ENCODE data around the gene PDE8A.
"Not testable (repeated sequence)": the region's sequence is repeated elsewhere in the genome, so short reads cannot be mapped to it uniquely, and the experiment has no call there.

PDE8A gene

GRCh38 chr15:85177042-85177515 is 195.4 kb downstream of the PDE8A start:
- not testable (repeated sequence) for H3K27me3 ChIP-seq (ENCODE audit: control insufficient read depth, insufficient read depth, low read length, poor library complexity, severe bottlenecking); H3K4me3 ChIP-seq (ENCODE audit: insufficient read depth, low read depth, low read length); H3K9me3 ChIP-seq (ENCODE audit: control insufficient read depth, low read length); H3K4me1 ChIP-seq (ENCODE audit: control insufficient read depth, insufficient read depth, low read length); H3K27ac ChIP-seq (ENCODE audit: insufficient read depth, low read depth, low read length, poor library complexity, severe bottlenecking); H3K36me3 ChIP-seq (ENCODE audit: control insufficient read depth, insufficient read depth, low read length)
- WGBS, 2 experiments = 88 to 96% methylated on average over 8 of the region's 8 CpGs

- 96 to 97% methylated on average over 4 of the region's 4 CpGs for WGBS, 2 experiments
- Histone ChIP-seq H3K4me1 (ENCODE audit: control insufficient read depth, insufficient read depth, low read length) (no peaks in the 10 kb centered on the region), H3K27ac (ENCODE audit: insufficient read depth, low read depth, low read length, poor library complexity, severe bottlenecking) (no peak overlapping the region), H3K36me3 (ENCODE audit: control insufficient read depth, insufficient read depth, low read length) (no peaks in the 10 kb centered on the region), H3K9me3 (ENCODE audit: control insufficient read depth, low read length) (no peaks in the 10 kb centered on the region), H3K27me3 (ENCODE audit: control insufficient read depth, insufficient read depth, low read length, poor library complexity, severe bottlenecking) (no peaks in the 10 kb centered on the region), H3K4me3 (ENCODE audit: insufficient read depth, low read depth, low read length) (no peak overlapping the region)
Observed at GRCh38 chr15:85178308-85178707, 196.7 kb downstream of the PDE8A start.

- Histone ChIP-seq H3K4me1 (ENCODE audit: control insufficient read depth, insufficient read depth, low read length) (no peaks in the 10 kb centered on the region), H3K27me3 (ENCODE audit: control insufficient read depth, insufficient read depth, low read length, poor library complexity, severe bottlenecking) (no peaks in the 10 kb centered on the region)
- WGBS, 2 experiments = 50% methylated on average over 2 of the region's 3 CpGs
Observed at GRCh38 chr15:85179700-85180099, 198.0 kb downstream of the PDE8A start.

GRCh38 chr15:85185350-85185749 is 203.7 kb downstream of the PDE8A start:
- not testable (repeated sequence) for H3K36me3 ChIP-seq (ENCODE audit: control insufficient read depth, insufficient read depth, low read length); H3K4me1 ChIP-seq (ENCODE audit: control insufficient read depth, insufficient read depth, low read length)
- WGBS, 2 experiments = 91 to 97% methylated on average over 10 to 11 of the region's 11 CpGs

More at GRCh38 chr15:85179700-85180099, 198.0 kb downstream of the PDE8A start:
- Histone ChIP-seq H3K9me3 (ENCODE audit: control insufficient read depth, low read length) (no peaks in the 10 kb centered on the region), H3K4me3 (ENCODE audit: insufficient read depth, low read depth, low read length) (no peak overlapping the region), H3K27ac (ENCODE audit: insufficient read depth, low read depth, low read length, poor library complexity, severe bottlenecking) (no peak overlapping the region), H3K36me3 (ENCODE audit: control insufficient read depth, insufficient read depth, low read length) (no peaks in the 10 kb centered on the region)

GRCh38 chr15:85188171-85188577 is 206.5 kb downstream of the PDE8A start:
- H3K9me3 ChIP-seq (ENCODE audit: control insufficient read depth, low read length); H3K4me3 ChIP-seq (ENCODE audit: insufficient read depth, low read depth, low read length); H3K27ac ChIP-seq (ENCODE audit: insufficient read depth, low read depth, low read length, poor library complexity, severe bottlenecking); H3K36me3 ChIP-seq (ENCODE audit: control insufficient read depth, insufficient read depth, low read length); H3K27me3 ChIP-seq (ENCODE audit: control insufficient read depth, insufficient read depth, low read length, poor library complexity, severe bottlenecking); H3K4me1 ChIP-seq (ENCODE audit: control insufficient read depth, insufficient read depth, low read length): not testable (repeated sequence)
- WGBS, 2 experiments = 97% methylated on average over 3 of the region's 3 CpGs

More at GRCh38 chr15:85185350-85185749, 203.7 kb downstream of the PDE8A start:
- not testable (repeated sequence) for H3K4me3 ChIP-seq (ENCODE audit: insufficient read depth, low read depth, low read length); H3K27ac ChIP-seq (ENCODE audit: insufficient read depth, low read depth, low read length, poor library complexity, severe bottlenecking); H3K9me3 ChIP-seq (ENCODE audit: control insufficient read depth, low read length); H3K27me3 ChIP-seq (ENCODE audit: control insufficient read depth, insufficient read depth, low read length, poor library complexity, severe bottlenecking)

Data from ectodermal cell (in vitro differentiated cells).